Cardiac fibroblast (primary cell): Measurements from ENCODE around the gene TGFBRAP1.

Experiments
- DNase-seq, 2 donors: peaks; one replicate each; pipeline versions ENCODE4 v3.0.0 to v3.0.0-alpha.2; 2010; ENCODE audit warnings: low read depth in 2 of 2
- H3K4me3 ChIP-seq, 2 donors: replicated peaks in 1 of 2; 1 replicate in 1 of 2; 2 replicates in 1 of 2; pipeline ENCODE4 v1.5.1; 2011; ENCODE audit warnings: low read depth in 2 of 2, low read length in 2 of 2, mild to moderate bottlenecking in 2 of 2, moderate library complexity in 1 of 2
- CTCF ChIP-seq: IDR thresholded peaks from one replicate; pipeline ENCODE4 v1.5.1; 2011; ENCODE audit warnings: low read depth, mild to moderate bottlenecking, low read length, inconsistent platforms

The TGFBRAP1 gene

GRCh38 chr2:105248316-105249070 is 81.0 kb downstream of the TGFBRAP1 start:
- no peak for TF ChIP-seq CTCF
- peak in 1 of 2 donors; percentile 15 for DNase-seq
- H3K4me3 ChIP-seq = no peak overlapping the region

- no peak overlapping the region for H3K4me3 ChIP-seq
- no peak for TF ChIP-seq CTCF
- DNase-seq = no peak
Observed at GRCh38 chr2:105244451-105244850, 85.1 kb downstream of the TGFBRAP1 start.

GRCh38 chr2:105243961-105244360 is 85.6 kb downstream of the TGFBRAP1 start:
- no peak overlapping the region for H3K4me3 ChIP-seq
- no peak for DNase-seq
- peak; percentile 13 for TF ChIP-seq CTCF

- H3K4me3 ChIP-seq = no peak overlapping the region
- DNase-seq = no peak
- no peak for TF ChIP-seq CTCF
Observed at GRCh38 chr2:105242286-105242993, 87.1 kb downstream of the TGFBRAP1 start.

- no peak for TF ChIP-seq CTCF
- no peak within 1 kb of the TSS for H3K4me3 ChIP-seq
- no peak for DNase-seq
Observed at GRCh38 chr2:105241443-105241842, 88.1 kb downstream of the TGFBRAP1 start, which contains the start of gene GPR45. TSS of gene GPR45 (plus strand) at chr2:105241743. CDS start at chr2:105241859, 116 bp downstream.

GRCh38 chr2:105239924-105240323 is 89.6 kb downstream of the TGFBRAP1 start:
- H3K4me3 ChIP-seq = no peak overlapping the region
- TF ChIP-seq CTCF = no peak
- DNase-seq = peak; percentile 77 to 88
